DMS114 treated with DMSO at 0.1 percent for 48 hours (cell line): ENCODE measurements around the gene DUOX2.
"Not testable (repeated sequence)": the region's sequence is repeated elsewhere in the genome, so short reads cannot be mapped to it uniquely, and the experiment has no call there.

ENCODE experiments used
- DNase-seq: peaks from one replicate; lab custom pipeline; 2025; ENCODE audit not compliant: unreplicated experiment; lab: John Stamatoyannopoulos, UW

DUOX2 gene

DNA sequence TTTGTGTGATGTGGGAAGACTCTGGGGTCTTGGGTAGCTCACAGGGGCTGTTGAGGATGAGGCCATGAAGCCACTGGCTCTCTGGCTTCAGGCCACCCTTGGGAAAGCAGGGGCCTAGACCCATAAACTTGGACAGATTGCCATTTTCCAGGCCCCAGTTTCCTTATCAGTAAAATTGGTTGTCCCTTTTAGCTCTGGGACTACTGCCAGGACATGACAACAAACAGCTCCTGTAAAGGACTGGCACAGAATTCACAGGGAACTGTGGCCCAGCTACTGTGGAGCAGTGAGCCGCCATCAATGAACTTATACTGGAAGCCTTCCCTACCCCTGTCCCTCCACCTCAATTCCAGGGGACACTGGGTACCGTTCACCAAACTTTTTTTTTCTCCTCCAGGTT, 36.6 kb downstream of the DUOX2 start:
- DNase-seq: not testable (repeated sequence)

GRCh38 chr15:45075440-45076320, 38.3 kb downstream of the DUOX2 start:
- DNase-seq: not testable (repeated sequence)

DNA sequence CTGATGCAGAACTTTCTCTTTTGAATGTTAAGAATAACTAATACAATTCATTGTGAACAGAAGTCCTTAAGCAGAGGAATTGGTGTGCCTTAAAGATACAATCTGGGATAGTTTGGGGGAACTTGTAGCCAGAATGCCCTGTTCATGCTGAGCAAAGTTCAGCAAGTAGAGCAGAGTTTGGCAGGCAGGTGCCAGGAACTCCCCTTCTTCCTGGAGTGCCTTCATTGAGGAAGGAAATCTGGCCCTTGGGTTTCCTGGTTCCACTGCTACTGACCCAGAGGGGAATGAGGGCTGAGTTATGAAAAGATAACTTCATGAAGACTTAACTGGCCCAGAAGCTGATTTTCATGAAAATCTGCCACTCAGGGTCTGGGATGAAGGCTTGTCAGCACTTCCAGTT, 40.4 kb downstream of the DUOX2 start:
- not testable (repeated sequence) for DNase-seq

GRCh38 chr15:45069942-45070360, 44.0 kb downstream of the DUOX2 start:
- not testable (repeated sequence) for DNase-seq

DNA sequence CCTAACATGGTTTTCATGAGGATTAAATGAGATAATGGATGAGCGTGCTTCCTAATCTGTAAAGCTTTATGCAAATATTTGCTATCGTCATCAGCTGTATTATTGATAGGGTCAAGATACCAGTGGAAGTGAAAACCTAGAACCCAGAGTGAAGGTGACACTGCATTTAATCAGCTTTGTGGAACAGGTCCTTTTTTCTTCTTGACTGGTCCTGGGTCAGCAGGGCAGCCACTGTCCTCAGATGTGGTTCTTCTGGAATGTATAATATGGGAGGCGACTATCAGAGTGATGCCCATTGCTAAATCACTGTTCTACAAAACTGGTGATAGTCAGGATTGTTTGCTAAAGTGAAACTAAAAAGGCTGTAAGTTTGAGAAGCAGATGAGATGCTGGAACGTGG, 49.6 kb downstream of the DUOX2 start:
- DNase-seq: no peak

DNA sequence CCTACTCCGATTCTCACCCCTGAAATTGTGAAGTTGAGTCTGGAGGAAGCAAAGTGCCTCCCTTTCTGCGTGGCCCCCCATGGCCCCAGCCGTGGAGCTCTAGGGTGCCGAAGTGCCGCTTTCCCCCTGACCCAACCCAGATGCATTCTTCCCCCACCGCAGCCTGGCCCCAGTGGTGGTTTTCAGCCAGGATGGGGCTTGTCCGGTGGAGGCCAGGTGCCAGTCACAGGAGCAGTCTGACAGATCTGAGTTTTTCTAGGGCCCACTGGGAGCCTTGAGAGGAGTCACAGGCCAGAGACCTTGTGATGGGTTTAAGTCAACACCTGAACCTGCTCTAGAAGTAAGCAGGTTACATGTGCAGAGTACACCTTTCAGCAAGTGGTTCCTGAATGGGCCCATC, 51.7 kb downstream of the DUOX2 start:
- DNase-seq: not testable (repeated sequence)

GRCh38 chr15:45058690-45059675, 55.0 kb downstream of the DUOX2 start:
- DNase-seq: not testable (repeated sequence)

DNA sequence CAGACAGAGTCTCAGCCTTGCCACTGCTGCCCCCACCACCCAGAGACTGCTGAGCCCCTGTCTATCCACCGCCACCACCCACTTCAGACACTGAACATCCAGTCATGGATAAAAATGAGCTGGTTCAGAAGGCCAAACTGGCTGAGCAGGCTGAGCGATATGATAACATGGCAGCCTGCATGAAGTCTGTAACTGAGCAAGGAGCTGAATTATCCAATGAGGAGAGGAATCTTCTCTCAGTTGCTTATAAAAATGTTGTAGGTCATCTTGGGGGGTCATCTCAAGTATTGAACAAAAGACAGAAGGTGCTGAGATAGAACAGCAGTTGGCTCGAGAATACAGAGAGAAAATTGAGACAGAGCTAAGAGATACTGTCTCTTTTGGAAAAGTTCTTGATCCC, 61.3 kb downstream of the DUOX2 start:
- DNase-seq: not testable (repeated sequence)

GRCh38 chr15:45050587-45050986, 63.4 kb downstream of the DUOX2 start:
- DNase-seq: no peak

- no peak for DNase-seq
Measured at GRCh38 chr15:45048794-45049631, 65.0 kb downstream of the DUOX2 start.

DNA sequence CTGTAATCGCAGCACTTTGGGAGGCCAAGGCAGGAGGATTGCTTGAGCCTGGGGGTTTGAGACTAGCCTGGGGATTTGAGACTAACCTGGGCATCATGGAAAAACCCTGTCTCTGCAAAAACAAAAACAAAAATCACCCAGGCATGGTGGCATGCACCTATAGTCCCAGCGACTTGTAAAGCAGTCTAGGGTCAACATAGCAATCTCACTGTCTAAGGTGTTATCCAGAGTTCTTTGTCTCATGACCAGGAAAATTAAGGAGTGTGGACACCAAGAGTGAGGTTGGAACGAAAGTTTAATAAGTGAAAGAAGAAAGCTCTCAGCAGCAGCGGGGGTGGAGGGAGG, 65.6 kb downstream of the DUOX2 start:
- not testable (repeated sequence) for DNase-seq

DNA sequence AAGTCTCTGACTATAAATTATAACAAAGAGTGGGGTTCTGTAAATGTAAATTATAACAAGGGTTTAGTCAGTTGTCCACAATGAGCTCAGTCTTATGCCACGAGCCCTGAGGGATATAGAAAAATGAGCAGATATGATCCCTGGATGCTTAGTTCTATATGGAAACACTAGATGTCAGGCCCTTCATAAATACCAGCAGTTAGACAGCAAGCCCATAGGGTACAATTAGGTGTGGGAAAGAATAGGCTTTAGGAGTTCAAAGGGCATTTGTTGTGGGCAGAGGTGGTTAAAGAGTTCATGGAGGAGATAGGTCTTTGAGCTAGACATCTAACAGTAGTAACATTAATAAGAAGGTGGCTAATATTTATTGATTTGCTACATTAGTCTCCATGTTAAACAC, 69.7 kb downstream of the DUOX2 start:
- DNase-seq: not testable (repeated sequence)

DNA sequence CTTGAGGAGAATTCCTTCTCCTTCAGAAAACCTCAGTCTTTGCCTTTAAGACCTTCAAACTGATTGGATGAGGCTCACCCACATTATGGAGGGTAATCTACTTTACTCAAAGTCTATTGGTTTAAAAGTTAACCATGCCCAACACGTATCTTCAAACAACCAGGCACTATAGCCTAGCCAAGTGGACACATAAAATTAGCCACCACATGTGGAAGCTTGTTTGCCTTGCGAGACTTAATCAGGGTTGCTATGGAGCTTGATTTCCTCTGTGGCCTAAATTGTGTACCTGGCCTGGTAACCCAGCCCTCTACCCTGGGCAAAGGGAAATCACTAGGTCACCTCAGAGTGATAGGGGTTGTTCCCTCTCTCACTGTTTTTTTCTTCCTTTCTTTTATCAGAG, 71.1 kb downstream of the DUOX2 start:
- DNase-seq: not testable (repeated sequence)
